ENCODE data around the gene ZNF860. TPM values are rescaled to one million over a fixed set of nuclear protein-coding genes. Genes with fewer than 3 reads are reported as not detected.

ZNF860 gene
- total and polyA plus RNA-seq, 2 donors (not counting 1 experiment from before 2014, with no cell fraction given) = 16.2 to 41.4 TPM

DNA sequence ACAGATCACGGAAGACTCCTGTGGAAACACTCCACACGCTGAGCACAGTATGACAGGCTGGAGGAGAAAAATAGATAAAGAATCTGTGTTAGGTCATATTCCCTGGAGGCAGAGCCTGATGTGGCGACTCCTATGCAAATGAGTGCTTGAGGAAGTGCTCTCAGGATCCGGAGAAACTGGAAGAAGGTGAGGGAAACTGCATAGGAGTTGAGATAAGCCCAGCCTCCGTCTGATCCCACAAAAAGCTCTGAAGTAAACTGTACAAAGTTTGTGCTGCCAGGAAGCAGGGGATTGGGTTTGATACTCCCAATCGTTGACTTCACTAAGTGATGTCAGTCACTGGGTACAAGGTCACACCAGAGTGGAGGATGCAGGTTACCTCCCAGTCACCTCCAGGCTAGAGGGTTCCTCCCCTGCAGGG is 33.9 kb upstream of the ZNF860 start:
- intact Hi-C loops (cut with micrococcal nuclease) = loop anchor here (2.0 kb wide), 1 partner anchor 13 kb away; no protein-coding TSS in a partner anchor
- peak overlapping the region; percentile 82 for H3K4me3 Mint-ChIP-seq
- H3K4me2 ChIP-seq (replicated peaks; ENCODE audit: low read depth, low read length, poor library complexity, severe bottlenecking) = peak overlapping the region; percentile 68
- H3K27ac ChIP-seq (ENCODE audit: low read length in 2 of 2) = peak overlapping the region; percentile 83 to 93
- peak overlapping the region; percentile 11 for H2AFZ ChIP-seq (ENCODE audit: insufficient read depth, low read depth, low read length, poor library complexity, severe bottlenecking)
- TF ChIP-seq, protein P1, sequence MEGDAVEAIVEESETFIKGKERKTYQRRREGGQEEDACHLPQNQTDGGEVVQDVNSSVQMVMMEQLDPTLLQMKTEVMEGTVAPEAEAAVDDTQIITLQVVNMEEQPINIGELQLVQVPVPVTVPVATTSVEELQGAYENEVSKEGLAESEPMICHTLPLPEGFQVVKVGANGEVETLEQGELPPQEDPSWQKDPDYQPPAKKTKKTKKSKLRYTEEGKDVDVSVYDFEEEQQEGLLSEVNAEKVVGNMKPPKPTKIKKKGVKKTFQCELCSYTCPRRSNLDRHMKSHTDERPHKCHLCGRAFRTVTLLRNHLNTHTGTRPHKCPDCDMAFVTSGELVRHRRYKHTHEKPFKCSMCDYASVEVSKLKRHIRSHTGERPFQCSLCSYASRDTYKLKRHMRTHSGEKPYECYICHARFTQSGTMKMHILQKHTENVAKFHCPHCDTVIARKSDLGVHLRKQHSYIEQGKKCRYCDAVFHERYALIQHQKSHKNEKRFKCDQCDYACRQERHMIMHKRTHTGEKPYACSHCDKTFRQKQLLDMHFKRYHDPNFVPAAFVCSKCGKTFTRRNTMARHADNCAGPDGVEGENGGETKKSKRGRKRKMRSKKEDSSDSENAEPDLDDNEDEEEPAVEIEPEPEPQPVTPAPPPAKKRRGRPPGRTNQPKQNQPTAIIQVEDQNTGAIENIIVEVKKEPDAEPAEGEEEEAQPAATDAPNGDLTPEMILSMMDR (IDR thresholded peaks at IDR 0.05) = no peak
- no peak for TF ChIP-seq EZH2 (IDR thresholded peaks at IDR 0.05; ENCODE audit: borderline replicate concordance, insufficient read depth, low read depth, low read length, poor library complexity, severe bottlenecking)
- peak; percentile 55 for DNase-seq
- H3K9ac ChIP-seq (ENCODE audit: low read length) = peak overlapping the region; percentile 48
- H4K20me1 ChIP-seq (ENCODE audit: control insufficient read depth, insufficient read depth, low read length, poor library complexity, severe bottlenecking) = no peaks in the 10 kb centered on the region
- WGBS (ENCODE audit: insufficient coverage) = 10% methylated on average over 4 of the region's 6 CpGs
- peak overlapping the region in 2 of 5 experiments; percentile 18 to 42 for H3K4me3 ChIP-seq (ENCODE audit: control extremely low read depth in 1 of 5, extremely low read depth in 1 of 5, insufficient read depth in 1 of 5, low read depth in 2 of 5, low read length in 4 of 5)
- ChIA-PET CTCF (interaction anchor here (1.1 to 4.7 kb wide), 3 partner anchors 13 to 101 kb away, joined by 3 to 19 read pairs (median 3); no protein-coding TSS in a partner anchor), POLR2A (interaction anchor here (0.6 to 1.6 kb wide), 2 partner anchors 19 to 34 kb away, joined by 3 to 5 read pairs; partner anchors contain the start of genes OSBPL10 and ZNF860)
- peak overlapping the region; percentile 98 for H3K27ac Mint-ChIP-seq
- H3K27me3 ChIP-seq (replicated peaks in 1 of 4; ENCODE audit: control extremely low read depth in 1 of 4, control insufficient read depth in 3 of 4, insufficient read depth in 4 of 4, low read length in 3 of 4) = no peaks in the 10 kb centered on the region
- H3K36me3 ChIP-seq (replicated peaks in 1 of 2; ENCODE audit: control extremely low read depth in 1 of 2, control insufficient read depth in 1 of 2, extremely low read depth in 1 of 2, insufficient read depth in 2 of 2, low read length in 1 of 2) = peaks cover 0 to 5% of the 10 kb centered on the region in 2 experiments
- peak; percentile 21 for ATAC-seq (ENCODE audit: low read depth)
- no peaks in the 10 kb centered on the region for H3K27me3 Mint-ChIP-seq
- H3K4me1 Mint-ChIP-seq = peaks cover 85% of the 10 kb centered on the region
- H3K79me2 ChIP-seq (ENCODE audit: control insufficient read depth, insufficient read depth, low read length) = peaks cover 89% of the 10 kb centered on the region
- peaks cover 80 to 86% of the 10 kb centered on the region in 2 donors for H3K4me1 ChIP-seq (ENCODE audit: control insufficient read depth in 2 of 2, insufficient read depth in 2 of 2, low read length in 2 of 2)
- H3K9me3 Mint-ChIP-seq (ENCODE audit: insufficient read depth) = peaks cover 4% of the 10 kb centered on the region
- H3K9me3 ChIP-seq (ENCODE audit: control extremely low read depth in 1 of 3, control insufficient read depth in 2 of 3, insufficient read depth in 1 of 3, low read length in 2 of 3) = peaks cover 0 to 11% (median 2%) of the 10 kb centered on the region in 3 donors

DNA sequence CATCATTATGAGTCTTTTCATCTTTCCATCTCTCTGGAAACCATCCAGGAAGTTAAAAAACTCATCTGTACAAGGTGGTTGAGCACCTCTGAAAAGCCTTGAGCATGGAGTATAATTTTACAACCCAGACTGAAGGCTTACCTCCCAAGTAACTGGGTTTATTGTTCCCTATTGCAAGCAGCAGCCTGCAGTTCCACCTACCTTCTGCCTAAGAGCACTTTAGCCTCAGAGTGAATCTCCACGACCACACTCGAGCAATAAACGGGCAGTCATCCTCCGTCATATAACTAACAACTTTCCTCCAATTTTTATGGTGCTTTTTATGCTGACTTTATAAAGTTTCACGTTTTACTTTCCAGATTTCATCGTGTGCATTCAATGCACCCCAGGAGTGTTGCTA is 33.3 kb upstream of the ZNF860 start:
- H3K9me3 Mint-ChIP-seq (ENCODE audit: insufficient read depth) = peaks cover 4% of the 10 kb centered on the region
- intact Hi-C loops (cut with micrococcal nuclease) = no loop called here
- H3K36me3 ChIP-seq (replicated peaks in 1 of 2; ENCODE audit: control extremely low read depth in 1 of 2, control insufficient read depth in 1 of 2, extremely low read depth in 1 of 2, insufficient read depth in 2 of 2, low read length in 1 of 2) = no peaks in the 10 kb centered on the region
- no peak for ATAC-seq (ENCODE audit: low read depth)
- CTCF ChIA-PET = interaction anchor here (4.7 kb wide), 1 partner anchor 13 kb away, joined by 19 read pairs; no protein-coding TSS in a partner anchor
- no peaks in the 10 kb centered on the region for H3K27me3 ChIP-seq (replicated peaks in 1 of 4; ENCODE audit: control extremely low read depth in 1 of 4, control insufficient read depth in 3 of 4, insufficient read depth in 4 of 4, low read length in 3 of 4)
- no peaks in the 10 kb centered on the region for H3K27me3 Mint-ChIP-seq
- no peak overlapping the region for H3K4me3 ChIP-seq (ENCODE audit: control extremely low read depth in 1 of 5, extremely low read depth in 1 of 5, insufficient read depth in 1 of 5, low read depth in 2 of 5, low read length in 4 of 5)
- POLR2A ChIA-PET = no interaction called here
- peaks cover 86 to 88% of the 10 kb centered on the region in 2 donors for H3K4me1 ChIP-seq (ENCODE audit: control insufficient read depth in 2 of 2, insufficient read depth in 2 of 2, low read length in 2 of 2)
- H4K20me1 ChIP-seq (ENCODE audit: control insufficient read depth, insufficient read depth, low read length, poor library complexity, severe bottlenecking) = no peaks in the 10 kb centered on the region
- H3K79me2 ChIP-seq (ENCODE audit: control insufficient read depth, insufficient read depth, low read length) = peaks cover 87% of the 10 kb centered on the region
- peaks cover 84% of the 10 kb centered on the region for H3K4me1 Mint-ChIP-seq
- H3K4me3 Mint-ChIP-seq = peak overlapping the region; percentile 82
- H3K27ac ChIP-seq (ENCODE audit: low read length in 2 of 2) = peak overlapping the region; percentile 83 to 93
- no peak for DNase-seq
- H3K27ac Mint-ChIP-seq = peak overlapping the region; percentile 98
- peak overlapping the region; percentile 68 for H3K4me2 ChIP-seq (replicated peaks; ENCODE audit: low read depth, low read length, poor library complexity, severe bottlenecking)
- WGBS (ENCODE audit: insufficient coverage) = 96% methylated on average over 5 of the region's 6 CpGs
- H3K9ac ChIP-seq (ENCODE audit: low read length) = peak overlapping the region; percentile 48
- peaks cover 0 to 15% (median 0%) of the 10 kb centered on the region in 3 donors for H3K9me3 ChIP-seq (ENCODE audit: control extremely low read depth in 1 of 3, control insufficient read depth in 2 of 3, insufficient read depth in 1 of 3, low read length in 2 of 3)
- TF ChIP-seq, protein P1 (IDR thresholded peaks at IDR 0.05) = no peak
- no peak for TF ChIP-seq EZH2 (IDR thresholded peaks at IDR 0.05; ENCODE audit: borderline replicate concordance, insufficient read depth, low read depth, low read length, poor library complexity, severe bottlenecking)
- H2AFZ ChIP-seq (ENCODE audit: insufficient read depth, low read depth, low read length, poor library complexity, severe bottlenecking) = no peak overlapping the region
